GM18498 (cell line): ENCODE data around the gene MXI1.

Experiments used
- ATAC-seq: cut with Tn5 transposase; IDR thresholded peaks from one replicate; pipeline ENCODE4 v1.9.1; 2021; ENCODE audit warnings: mild to moderate bottlenecking, moderate library complexity; ENCODE audit not compliant: unreplicated experiment

Gene MXI1

DNA sequence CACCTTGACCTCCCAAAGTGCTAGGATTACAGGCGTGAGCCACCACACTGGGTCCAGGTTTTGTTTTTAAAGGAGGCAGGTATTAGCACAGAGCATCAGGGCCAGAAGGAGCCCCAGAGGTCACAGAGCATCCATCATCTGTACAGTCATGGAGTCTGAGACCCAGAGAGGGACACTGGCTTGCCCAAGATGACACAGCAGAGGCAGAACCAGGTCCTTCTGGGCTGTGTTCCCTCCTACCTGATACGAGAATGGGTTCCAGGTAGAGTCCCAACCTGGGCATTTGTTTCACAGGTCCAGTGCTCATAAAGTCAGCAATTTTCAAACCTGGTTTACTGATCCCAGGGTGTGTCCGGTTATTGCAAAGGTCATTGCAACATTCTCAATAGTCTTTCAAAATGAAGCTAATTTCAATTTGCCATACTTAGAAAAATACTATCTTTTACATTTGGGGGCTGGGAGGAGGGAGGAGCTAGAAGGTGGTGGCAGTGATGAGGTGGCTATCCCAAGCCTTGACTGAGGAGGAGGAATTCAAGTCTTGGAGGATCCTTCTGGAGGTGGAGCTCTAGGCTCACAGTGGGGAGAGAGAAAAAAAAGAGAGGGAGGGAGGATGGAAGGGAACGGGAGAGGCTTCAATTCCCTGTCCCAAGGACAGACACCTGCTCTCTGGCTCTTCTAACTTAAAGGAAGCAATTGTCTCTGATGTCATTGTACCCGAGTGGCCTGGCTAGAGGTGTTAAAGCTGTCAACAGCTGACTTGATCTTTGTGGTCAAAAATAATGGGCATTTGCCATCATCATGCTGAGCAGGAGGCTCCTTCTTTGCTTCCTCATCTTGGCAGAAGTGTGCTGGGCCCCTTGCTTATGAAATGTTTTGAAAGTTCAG is 8.1 kb downstream of the MXI1 start:
- ATAC-seq = no peak

GRCh38 chr10:110216240-110216639 is 8.8 kb downstream of the MXI1 start:
- no peak for ATAC-seq

DNA sequence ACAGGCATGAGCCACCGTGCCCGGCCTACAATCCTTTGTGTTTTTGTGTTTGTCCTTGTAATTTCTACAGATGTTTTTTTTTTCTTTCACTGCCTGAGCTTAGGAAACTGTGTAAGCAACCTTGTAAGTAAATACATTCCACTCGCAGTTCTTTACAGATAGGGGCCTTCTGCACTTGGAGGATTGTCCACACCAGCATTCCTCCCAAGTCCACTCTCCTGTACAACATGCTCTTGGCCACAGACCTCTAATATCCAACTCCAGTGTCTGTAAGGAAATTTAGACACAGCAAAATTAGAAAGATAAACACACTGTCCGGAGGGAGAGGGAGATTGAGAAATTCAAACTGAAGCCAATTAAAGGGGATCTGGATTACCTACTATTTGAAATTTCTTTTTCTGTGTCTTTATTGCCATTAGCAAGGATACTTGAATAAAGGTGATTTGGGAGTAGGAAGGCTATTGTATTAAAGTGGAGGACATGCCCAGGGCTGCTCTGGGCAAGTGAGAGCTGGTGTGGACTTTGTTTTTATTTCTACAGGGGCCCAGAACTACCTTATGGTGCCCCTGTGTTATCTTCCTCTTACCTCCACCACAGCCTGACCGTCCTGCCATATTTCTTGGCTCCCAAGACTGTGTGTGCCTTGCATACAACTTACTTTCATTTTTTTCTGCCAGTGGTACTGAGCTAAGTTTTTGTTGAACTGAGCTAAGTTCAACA is 9.7 kb downstream of the MXI1 start:
- ATAC-seq = no peak

- no peak for ATAC-seq
Measured at GRCh38 chr10:110217662-110218008, 10.2 kb downstream of the MXI1 start.

GRCh38 chr10:110218632-110219031 is 11.2 kb downstream of the MXI1 start:
- no peak for ATAC-seq

GRCh38 chr10:110219884-110220283 is 12.5 kb downstream of the MXI1 start:
- no peak for ATAC-seq

DNA sequence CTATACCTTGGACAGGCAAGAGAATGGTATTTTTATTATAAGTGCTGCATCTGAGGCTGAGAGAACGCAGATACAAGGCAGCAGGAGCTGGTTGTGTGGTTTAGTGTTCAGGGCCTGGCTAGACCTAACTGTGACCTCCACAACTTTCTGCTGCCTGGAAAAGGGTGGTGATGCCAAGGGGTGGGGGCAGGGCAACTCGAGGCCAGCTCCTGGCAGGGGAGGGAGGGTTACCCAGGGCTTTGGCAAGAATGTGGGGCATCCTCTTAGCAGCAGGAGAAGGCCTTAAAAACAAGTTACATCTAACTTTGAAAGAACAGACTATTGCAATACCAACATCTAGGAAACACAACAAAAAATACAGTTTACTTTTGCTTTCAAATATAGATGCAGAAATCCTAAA is 13.0 kb downstream of the MXI1 start:
- ATAC-seq = no peak

GRCh38 chr10:110221044-110221720 is 13.8 kb downstream of the MXI1 start:
- no peak for ATAC-seq

- ATAC-seq = peak; percentile 44
Measured at GRCh38 chr10:110221721-110222261, 14.4 kb downstream of the MXI1 start.

DNA sequence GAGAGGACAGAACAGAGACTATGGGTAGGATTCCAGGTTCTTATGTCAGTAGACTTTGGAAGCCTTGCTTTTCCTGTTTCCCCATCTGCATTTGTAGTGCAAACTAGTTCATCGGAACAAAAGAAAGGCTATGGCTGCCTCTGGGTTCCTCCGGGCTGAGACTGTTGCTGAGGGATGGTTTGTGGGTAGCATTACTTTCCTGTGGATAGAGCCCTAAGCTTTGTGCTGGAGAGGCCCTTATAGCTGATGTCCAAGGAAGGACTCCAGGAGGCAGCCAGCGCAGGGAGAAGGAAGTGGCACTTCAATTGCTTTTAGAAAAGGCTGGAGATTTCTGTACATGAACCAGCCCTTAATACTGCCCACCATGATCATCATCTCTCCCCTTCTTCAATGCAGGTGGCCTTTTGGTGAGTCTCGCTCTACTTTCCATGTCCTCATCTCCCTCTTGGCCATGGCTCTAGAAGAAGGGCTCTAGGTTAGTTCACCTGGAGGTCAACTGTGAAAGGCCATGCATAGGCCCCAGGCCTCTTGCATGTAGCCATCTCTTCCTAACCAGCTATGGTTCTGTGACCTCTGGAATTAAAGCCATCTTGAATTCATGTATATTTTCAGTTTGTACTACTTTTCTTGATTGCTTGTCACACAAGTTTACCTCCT is 15.4 kb downstream of the MXI1 start:
- ATAC-seq = no peak

DNA sequence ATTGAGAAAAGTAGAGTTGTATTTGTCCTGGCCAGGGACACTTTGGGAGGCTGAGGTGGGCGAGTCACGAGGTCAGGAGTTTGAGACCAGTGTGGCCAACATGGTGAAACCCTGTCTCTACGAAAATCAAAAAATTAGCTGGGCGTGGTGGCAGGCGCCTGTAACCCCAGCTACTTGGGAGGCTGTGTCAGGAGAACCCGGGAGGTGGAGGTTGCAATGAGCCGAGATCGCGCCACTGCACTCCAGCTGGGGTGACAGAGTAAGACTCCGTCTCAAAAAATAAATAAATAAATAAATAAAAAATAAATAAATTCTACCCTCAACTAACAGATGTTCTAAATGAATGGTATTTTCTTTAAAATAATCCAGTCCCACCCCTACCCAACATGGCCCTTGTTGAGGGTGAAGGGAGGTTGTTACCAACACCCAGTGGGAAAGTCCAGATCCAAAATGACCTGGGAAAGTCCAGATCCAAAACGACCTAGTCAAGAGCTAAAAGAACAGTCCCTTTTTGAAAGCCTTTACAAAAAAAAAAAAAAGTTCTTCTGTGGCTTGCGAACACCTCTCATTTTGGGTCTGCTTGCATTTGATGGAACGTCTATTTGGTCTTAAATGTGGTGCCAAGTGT is 16.0 kb downstream of the MXI1 start:
- ATAC-seq = no peak

DNA sequence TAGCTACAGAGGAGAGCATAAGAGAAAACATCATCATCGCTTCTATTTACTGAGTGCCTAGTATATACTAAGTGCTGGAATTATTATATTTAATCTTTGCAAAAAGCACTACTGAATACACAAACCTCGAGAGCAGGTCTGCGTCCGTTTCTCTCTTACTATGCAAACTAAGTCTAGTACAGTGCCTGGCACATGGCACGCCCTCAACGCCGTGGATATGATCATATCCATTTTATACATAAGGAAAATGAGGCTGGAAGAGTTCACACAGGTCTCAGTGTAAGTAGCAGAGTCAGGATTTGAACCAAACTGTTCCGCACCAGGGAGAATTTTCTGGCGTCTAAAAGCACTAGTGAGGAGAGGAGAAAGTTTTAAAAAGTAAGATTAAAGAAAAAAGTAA is 17.6 kb downstream of the MXI1 start:
- ATAC-seq = no peak

DNA sequence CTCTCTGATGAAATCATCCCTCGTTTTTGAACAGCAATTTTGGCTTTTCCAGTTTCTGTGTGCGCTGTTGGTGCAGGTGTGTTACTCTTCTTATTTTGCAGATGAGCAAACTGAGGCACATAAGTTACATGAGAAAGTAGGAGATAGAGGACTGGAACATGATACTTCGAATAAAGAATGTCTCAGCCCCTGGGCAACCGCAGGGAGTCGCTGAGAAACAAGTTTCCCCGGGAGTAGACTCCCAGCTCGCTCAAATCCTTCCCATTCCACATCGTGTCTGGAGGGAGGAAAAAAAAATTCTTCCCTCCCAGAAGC is 18.0 kb downstream of the MXI1 start:
- peak; percentile 5 for ATAC-seq

- ATAC-seq = peak; percentile 77
Measured at GRCh38 chr10:110225756-110226542, 18.5 kb downstream of the MXI1 start.

DNA sequence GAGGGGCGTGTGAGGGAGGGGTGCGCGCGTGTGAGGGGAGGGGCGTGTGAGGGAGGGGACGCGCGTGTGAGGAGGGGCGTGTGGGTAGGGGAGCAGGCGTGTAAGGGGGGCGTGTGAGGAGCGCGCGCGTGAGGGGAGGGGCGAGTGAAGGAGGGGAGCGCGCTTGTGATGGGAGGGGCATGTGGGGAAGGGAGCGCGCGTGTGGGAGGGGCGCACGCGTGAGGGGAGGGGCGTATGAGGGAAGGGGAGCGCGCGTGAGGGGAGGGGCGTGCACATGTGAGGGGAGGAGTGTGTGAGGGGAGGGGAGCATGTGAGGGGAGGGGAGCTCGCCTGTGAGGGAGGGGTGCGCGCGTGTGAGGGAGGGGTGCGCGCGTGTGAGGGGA is 19.1 kb downstream of the MXI1 start:
- ATAC-seq = no peak

- ATAC-seq = no peak
Measured at GRCh38 chr10:110226926-110227641, 19.7 kb downstream of the MXI1 start.

DNA sequence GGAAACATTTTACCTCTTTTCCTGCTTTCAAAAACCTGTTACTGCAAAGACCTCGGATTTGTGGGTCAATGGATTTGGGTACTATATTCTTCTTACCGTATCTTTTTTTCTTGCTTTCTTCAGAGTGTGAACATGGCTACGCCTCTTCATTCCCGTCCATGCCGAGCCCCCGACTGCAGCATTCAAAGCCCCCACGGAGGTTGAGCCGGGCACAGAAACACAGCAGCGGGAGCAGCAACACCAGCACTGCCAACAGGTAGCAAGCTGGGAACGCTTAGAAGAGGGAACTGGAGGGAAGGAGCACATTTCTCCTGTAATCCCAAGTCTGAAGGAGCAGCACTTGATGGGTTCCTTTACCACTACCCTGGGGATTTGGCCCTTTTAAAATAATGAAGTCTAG is 20.7 kb downstream of the MXI1 start:
- no peak for ATAC-seq

DNA sequence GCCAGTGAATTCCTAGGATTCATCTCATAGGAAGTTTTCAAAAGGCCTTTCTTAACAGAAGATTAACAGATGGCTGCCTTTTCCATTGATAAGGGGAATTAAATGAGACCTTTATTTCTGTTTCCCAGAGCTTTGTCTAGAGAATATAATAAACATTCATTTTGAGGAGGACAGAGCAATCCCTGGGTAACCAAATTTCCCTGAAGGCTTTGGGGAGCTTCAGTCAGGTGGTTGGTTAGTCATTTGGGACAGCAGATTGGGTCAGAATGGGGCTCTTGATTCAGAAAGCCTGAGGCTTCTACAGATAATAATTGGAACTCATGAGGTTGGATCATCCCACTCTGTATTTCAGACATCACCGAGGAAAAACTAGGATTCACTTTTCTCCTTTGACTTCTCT is 21.8 kb downstream of the MXI1 start:
- no peak for ATAC-seq

DNA sequence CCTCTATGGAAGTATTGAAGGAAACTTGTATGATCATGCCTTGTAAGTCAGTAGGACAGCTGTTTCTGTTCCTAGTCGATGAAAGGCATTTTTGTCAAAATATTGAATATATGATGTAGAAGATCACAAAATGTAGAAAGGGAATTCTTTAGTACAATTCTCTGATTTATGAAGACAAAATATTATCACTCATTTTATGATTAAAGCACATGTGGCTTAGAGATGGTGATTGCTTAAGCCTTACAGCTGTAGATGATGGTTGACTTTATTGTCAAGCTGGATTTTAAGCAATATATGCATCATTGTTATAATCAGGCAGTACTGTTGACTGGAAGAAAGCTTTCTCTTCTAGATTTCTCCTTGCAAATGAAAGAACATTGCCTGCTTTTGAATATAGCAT is 26.4 kb downstream of the MXI1 start:
- no peak for ATAC-seq
